Measurements from ENCODE around the gene SYNDIG1. TPM values are rescaled to one million over a fixed set of nuclear protein-coding genes. Genes with fewer than 3 reads are reported as not detected.

SYNDIG1 gene
- total RNA-seq, 1 experiment from 2014 or later: not detected

- Mint-ChIP-seq H3K27ac (ENCODE audit: unreplicated experiment) (no peak overlapping the region), H3K9me3 (ENCODE audit: low read depth, unreplicated experiment) (no peaks in the 10 kb centered on the region), H3K4me3 (ENCODE audit: low read depth, unreplicated experiment) (no peak overlapping the region), H3K27me3 (ENCODE audit: unreplicated experiment) (peaks cover 28% of the 10 kb centered on the region), H3K36me3 (ENCODE audit: insufficient read depth, unreplicated experiment) (no peaks in the 10 kb centered on the region), H3K4me1 (ENCODE audit: low read depth, unreplicated experiment) (no peaks in the 10 kb centered on the region)
- no TSS peak for BruUV-seq (replicated peaks)
- intact Hi-C loops (cut with micrococcal nuclease; ENCODE audit: unreplicated experiment): no loop called here
- DNase-seq: no peak
- TF ChIP-seq CTCF (IDR thresholded peaks at IDR 0.05; ENCODE audit: unreplicated experiment): no peak
- CTCF ChIA-PET: no interaction called here
Measured at GRCh38 chr20:24685736-24686135, 216.3 kb downstream of the SYNDIG1 start.

- Mint-ChIP-seq H3K27ac (ENCODE audit: unreplicated experiment) (no peak overlapping the region), H3K27me3 (ENCODE audit: unreplicated experiment) (peaks cover 23% of the 10 kb centered on the region), H3K9me3 (ENCODE audit: low read depth, unreplicated experiment) (no peaks in the 10 kb centered on the region), H3K36me3 (ENCODE audit: insufficient read depth, unreplicated experiment) (no peaks in the 10 kb centered on the region), H3K4me1 (ENCODE audit: low read depth, unreplicated experiment) (no peaks in the 10 kb centered on the region), H3K4me3 (ENCODE audit: low read depth, unreplicated experiment) (no peak overlapping the region)
- DNase-seq: no peak
- CTCF ChIA-PET: no interaction called here
- no TSS peak for BruUV-seq (replicated peaks)
- TF ChIP-seq CTCF (IDR thresholded peaks at IDR 0.05; ENCODE audit: unreplicated experiment): no peak
- intact Hi-C loops (cut with micrococcal nuclease; ENCODE audit: unreplicated experiment): no loop called here
Measured at GRCh38 chr20:24686156-24686555, 216.7 kb downstream of the SYNDIG1 start.

- H3K4me3 Mint-ChIP-seq (ENCODE audit: low read depth, unreplicated experiment): no peak overlapping the region
- H3K27ac Mint-ChIP-seq (ENCODE audit: unreplicated experiment): no peak overlapping the region
- TF ChIP-seq CTCF (IDR thresholded peaks at IDR 0.05; ENCODE audit: unreplicated experiment): no peak
- no peaks in the 10 kb centered on the region for H3K4me1 Mint-ChIP-seq (ENCODE audit: low read depth, unreplicated experiment)
- H3K27me3 Mint-ChIP-seq (ENCODE audit: unreplicated experiment): peaks cover 35% of the 10 kb centered on the region
- H3K9me3 Mint-ChIP-seq (ENCODE audit: low read depth, unreplicated experiment): no peaks in the 10 kb centered on the region
- intact Hi-C loops (cut with micrococcal nuclease; ENCODE audit: unreplicated experiment): no loop called here
- no peaks in the 10 kb centered on the region for H3K36me3 Mint-ChIP-seq (ENCODE audit: insufficient read depth, unreplicated experiment)
- no peak for DNase-seq
- no TSS peak for BruUV-seq (replicated peaks)
- CTCF ChIA-PET: no interaction called here
Measured at GRCh38 chr20:24690408-24690807, 221.0 kb downstream of the SYNDIG1 start.

- H3K27ac Mint-ChIP-seq (ENCODE audit: unreplicated experiment): no peak overlapping the region
- TF ChIP-seq CTCF (IDR thresholded peaks at IDR 0.05; ENCODE audit: unreplicated experiment): no peak
- no peak overlapping the region for H3K4me3 Mint-ChIP-seq (ENCODE audit: low read depth, unreplicated experiment)
Measured at GRCh38 chr20:24691901-24692351, 222.5 kb downstream of the SYNDIG1 start.

More at GRCh38 chr20:24691901-24692351, 222.5 kb downstream of the SYNDIG1 start:
- CTCF ChIA-PET: no interaction called here
- no peaks in the 10 kb centered on the region for H3K9me3 Mint-ChIP-seq (ENCODE audit: low read depth, unreplicated experiment)
- no peaks in the 10 kb centered on the region for H3K4me1 Mint-ChIP-seq (ENCODE audit: low read depth, unreplicated experiment)
- no peak for DNase-seq
- no TSS peak for BruUV-seq (replicated peaks)
- H3K36me3 Mint-ChIP-seq (ENCODE audit: insufficient read depth, unreplicated experiment): no peaks in the 10 kb centered on the region
- peaks cover 47% of the 10 kb centered on the region for H3K27me3 Mint-ChIP-seq (ENCODE audit: unreplicated experiment)
- intact Hi-C loops (cut with micrococcal nuclease; ENCODE audit: unreplicated experiment): no loop called here
